HG03460 (cell line): Measurements from ENCODE around the gene SGCG.
"Not testable (repeated sequence)": the region's sequence is repeated elsewhere in the genome, so short reads cannot be mapped to it uniquely, and the experiment has no call there.

Experiments used
- ATAC-seq: cut with Tn5 transposase; IDR thresholded peaks from one replicate; pipeline ENCODE4 v1.9.1; 2021; ENCODE audit not compliant: unreplicated experiment

SGCG gene

GRCh38 chr13:23180711-23181110 lies at the start of gene SGCG:
TSS of gene SGCG (plus strand) at chr13:23180979. CDS start at chr13:23203695, 22,716 bp downstream.
- ATAC-seq, result no peak

GRCh38 chr13:23134542-23134941 lies 46.2 kb upstream of the SGCG start:
- ATAC-seq, result no peak

DNA sequence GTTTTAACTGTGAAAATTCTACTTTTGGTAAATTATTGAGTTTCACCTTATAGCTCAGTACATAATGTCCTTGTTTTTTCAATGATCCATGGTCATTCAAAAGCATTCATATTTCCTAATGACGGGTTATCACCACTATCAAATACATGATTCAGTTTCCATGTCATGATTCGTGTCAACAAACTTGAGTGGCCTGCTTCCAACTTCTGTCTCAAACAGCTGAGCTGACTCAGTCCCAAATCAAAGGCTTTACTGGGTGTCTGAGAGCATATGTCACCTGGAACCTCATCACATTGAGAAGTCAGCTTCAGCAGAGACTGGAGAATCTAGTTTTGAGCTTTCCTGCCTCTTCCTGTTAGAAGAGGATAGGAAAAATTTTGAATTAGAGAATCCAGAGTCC lies 40.3 kb upstream of the SGCG start:
- no peak for ATAC-seq

- ATAC-seq, result no peak
Measured at GRCh38 chr13:23141964-23142363, 38.8 kb upstream of the SGCG start.

GRCh38 chr13:23142607-23143006 lies 38.2 kb upstream of the SGCG start:
- not testable (repeated sequence) for ATAC-seq

DNA sequence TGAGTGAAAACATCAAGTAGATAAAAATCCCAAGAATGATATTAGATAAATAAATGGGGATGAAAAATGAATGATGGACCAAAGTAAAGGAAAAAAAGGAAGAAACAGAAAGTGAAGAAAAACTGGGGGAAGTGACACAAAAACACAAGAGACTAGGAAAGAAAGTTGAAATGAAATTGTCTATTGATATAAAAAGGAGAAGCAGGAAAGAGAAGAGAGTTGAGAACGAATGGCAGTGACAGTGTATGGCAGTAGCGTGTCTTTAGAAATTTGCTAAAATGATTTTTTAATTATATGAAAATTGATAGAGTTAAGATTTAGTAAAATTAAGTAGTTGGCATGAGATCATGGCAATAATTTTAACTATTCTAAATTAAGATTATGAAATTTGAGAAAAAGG lies 36.3 kb upstream of the SGCG start:
- ATAC-seq, result no peak

GRCh38 chr13:23146006-23146405 lies 34.8 kb upstream of the SGCG start:
- no peak for ATAC-seq

DNA sequence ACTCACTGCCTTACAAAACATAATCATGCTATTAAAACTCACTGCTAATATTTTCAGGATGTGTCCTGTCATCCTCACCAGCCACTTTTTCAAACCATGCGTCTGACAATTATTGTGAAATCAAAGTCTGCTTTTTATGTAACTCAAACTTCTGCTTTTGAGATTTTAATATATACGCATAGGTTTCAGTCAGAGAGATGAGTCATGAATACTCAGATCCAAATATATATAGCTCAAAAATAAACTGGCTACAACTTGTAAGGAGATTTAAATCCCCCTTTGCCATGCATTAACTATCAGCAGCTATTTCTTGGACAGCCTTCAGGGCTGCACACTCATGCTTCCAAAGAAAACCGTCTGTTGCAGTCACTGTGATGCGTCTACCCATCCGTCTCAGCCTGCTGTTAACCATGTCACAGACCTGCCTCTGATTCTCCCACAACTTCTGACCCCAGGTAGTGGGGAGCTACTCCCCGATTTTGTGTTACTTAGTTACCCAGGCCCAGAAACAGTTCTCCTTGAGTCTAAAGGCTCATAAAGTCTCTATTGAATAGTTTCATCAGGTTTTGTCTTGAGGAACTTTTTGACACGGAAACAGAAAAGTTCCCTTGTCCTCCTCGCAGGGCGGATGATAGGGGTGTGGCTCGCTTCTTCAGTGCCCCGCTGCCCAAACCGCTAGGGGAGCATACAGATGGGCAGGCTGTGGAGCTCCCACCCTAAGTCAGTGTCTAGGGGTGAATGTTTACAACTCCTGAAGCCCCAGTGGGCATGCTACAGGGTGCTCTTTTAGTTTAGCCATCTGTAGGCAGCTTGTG lies 33.8 kb upstream of the SGCG start:
- no peak for ATAC-seq

DNA sequence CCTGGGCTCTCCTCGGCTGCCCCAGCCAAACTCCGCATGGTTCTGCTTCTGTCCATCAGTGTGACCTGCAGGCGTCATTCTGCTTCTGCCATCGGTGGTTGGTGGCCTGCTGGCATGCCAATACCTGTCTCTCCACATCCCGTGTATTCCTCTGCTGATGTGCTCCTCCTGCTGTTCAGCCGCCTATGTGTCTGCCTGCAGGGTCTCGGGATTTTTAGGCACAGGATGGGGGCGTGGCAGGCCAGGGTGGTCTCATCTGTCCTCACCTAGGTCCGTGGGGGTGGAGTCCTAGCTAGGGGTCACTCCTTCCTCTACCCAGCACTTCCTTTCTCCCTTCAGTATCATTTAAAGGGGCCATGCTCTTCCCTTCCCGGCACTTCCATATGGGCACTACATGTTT lies 33.0 kb upstream of the SGCG start:
- ATAC-seq, result no peak

DNA sequence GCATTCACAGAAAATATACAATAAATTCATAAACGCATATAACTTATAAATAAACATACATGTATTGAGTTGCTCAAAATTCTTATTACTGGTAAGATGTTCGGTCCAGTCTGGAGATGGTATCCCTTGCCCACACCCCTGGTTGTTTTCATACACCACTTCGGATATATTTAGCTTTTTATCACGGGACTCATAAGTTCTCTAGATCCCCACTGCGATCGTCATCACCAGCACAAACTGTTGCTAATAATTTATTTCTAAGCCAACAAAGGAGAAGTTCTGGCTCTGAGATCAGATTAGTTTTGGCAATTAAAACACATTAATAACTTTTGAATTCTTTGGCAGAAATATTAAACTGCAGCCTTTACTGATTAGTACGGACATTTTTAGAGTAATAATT lies 23.0 kb upstream of the SGCG start:
- ATAC-seq, result no peak

GRCh38 chr13:23159205-23159759 lies 21.5 kb upstream of the SGCG start:
- no peak for ATAC-seq

DNA sequence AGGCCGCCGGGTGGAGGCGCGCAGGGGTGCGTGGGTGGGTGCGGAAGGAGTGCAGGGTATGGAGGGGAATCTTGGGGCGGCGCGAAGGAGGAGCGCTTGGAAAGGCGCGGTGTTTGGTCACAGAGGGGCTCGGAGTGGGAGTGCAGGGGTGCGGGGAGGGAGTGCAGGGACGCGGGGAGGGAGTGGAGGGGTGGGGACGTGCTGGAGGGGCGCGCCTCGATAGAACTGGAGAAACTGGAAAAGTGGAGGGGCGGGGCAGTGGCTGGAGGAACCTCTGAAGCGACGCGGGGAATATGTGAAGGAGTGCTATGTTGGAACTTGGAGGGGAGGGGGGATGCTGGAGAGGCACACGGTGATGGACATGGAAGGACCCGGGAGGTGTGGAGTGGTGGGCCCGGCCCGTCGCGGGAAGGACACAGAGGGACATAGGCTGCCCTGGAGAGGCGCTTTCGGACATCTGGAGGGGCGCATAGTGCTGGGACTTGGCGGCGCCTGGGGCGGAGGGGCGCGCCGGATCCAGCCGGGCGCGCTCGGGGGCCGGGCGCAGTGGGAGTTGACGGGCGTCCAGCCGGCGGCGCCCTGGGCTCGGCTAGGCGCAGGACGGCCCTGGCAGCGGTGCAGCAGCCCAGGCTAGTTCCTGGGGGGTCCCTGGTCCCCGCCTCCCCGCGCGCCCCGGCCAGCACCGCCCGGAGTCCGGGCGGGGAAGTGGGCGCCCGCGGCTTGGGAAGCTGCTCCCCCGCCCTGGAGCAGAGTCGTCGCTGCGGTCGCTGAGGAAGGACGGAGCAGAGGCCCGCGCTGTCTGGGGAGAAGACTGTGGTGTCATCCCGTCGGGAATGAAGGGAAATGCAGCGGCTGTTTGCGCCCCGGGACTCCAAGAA lies 20.8 kb upstream of the SGCG start:
- ATAC-seq, result no peak

DNA sequence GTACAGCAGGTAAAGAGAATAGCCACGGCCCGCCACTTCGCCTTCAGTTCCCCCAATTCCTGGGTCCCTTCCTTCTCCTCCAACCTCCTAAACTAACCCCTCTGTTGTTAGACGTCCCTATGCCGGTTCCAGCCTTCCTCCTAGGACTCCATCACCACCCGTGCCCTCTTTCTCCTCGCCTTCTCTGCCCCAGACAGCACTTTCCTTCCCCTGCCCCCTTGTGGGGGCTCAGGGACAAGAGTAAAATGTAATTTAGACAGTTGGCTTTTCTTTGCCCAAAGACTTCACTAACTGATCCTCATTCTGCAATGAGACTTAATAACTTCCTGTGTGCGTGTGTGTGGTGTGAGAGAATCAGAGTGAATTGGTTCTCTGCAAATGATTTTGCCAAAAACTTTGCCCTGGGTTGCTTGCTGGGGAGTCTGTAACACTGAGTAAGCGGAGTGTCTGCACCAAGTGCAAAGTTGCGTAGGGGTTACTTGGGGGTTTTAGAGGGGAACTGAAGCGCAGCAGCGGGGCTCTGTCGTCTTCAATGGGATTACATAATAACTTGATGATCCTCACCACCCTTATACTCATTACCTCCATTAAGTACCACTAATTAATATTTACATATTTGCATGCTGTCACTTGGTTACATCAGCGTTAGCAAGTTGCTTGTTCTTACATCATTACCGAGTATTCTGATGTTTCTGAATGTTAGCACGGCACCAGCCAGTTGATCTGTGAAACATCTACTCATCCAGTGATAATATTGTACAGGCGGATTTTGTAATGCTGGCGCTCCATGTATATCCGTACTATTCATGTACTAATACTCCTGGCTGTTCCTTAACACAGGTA lies 19.9 kb upstream of the SGCG start:
- no peak for ATAC-seq

DNA sequence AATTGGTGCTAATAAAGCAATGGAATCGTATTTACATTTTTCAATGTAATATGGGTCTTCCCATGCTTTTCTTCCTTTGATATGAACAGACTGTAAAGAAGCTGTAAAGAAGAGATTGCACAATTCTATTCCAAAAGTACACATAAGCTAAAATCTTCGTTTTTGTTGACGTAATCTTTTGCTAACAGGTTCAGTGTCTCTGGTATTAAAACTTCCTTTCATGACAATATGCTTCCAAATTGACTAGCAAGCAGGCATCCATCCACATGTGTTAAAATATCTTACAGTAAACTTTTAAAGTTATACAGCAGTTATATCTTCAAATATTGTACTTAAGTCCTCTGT lies 19.3 kb upstream of the SGCG start:
- no peak for ATAC-seq

- ATAC-seq, result no peak
Measured at GRCh38 chr13:23175920-23176319, 4.9 kb upstream of the SGCG start.

DNA sequence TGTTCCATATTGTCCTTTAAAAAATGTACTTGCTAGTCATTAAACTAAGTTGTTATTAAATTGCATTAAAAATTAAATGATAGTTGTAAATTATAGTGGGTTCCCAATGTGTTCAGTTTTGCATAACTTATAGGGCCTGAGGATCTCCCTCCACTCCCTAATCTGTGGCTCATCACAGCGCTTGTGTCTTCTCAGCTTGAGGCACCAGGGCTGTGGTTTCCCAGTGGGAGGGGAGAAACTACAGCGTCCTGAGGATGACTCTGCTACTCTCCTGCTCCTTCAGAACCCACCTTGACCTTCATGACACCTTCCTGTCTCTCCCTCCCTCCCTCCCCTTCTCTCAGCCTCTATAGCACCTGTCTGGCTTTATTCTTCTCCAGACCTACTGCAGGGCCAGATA lies 1.4 kb downstream of the SGCG start:
- no peak for ATAC-seq

DNA sequence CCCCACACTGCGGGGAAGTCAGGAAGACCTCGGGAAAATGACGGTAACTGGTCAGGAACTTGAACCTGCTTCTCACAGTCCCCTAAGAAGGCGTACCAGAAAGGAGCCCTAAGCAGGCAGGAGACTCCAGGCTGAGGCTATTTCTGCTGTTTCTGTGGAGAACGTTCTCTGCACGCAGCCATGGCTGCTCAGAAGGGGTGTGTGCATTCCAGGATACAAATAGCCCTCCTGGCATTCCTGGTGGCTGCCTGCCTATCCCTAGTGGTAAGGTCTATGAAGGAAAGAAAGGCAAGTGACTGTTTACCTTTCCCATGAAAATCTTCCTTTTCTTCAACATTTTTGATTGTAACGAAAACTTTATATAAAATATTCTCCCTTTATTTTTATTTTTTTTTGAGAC lies 2.5 kb downstream of the SGCG start:
- no peak for ATAC-seq

- ATAC-seq, result no peak
Measured at GRCh38 chr13:23185542-23185941, 4.8 kb downstream of the SGCG start.

DNA sequence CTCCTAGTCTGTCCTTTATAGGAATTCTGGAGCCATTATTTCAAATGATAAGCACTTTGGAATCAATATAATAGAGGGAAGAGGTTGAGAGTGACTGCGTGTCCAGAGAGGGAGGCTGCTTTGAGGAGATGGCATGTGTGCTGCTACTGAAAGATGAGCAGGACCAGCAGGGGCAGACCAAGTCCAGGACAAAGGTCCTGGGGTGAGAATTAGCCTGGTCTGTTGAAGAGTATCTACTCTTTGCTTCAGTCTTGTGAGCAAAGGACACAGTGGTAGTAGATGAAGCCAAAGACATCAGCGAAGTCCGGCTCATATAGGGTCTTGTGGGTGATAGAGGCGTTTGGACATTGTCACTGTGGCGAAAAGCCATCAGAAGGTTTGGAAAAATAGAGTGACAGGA lies 21.1 kb downstream of the SGCG start:
- no peak for ATAC-seq

DNA sequence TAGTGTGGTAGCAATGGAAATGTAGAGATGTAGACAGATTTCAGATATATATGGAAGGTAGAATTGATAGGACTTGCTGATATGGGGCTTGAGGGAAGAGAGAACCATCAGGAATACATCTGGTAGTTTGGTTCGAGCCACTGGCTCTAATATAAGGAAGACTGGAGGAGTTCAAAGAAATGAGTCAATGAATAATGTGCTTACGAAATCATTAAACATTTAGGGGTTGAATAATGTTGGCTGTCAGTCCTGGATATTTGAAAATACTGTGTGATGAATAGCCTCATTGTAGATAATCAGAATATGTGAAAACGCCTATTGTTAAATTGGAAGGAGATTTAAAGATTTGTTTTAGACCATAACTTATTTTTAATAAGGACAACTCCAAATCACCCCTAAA lies 21.6 kb downstream of the SGCG start:
- ATAC-seq, result no peak

DNA sequence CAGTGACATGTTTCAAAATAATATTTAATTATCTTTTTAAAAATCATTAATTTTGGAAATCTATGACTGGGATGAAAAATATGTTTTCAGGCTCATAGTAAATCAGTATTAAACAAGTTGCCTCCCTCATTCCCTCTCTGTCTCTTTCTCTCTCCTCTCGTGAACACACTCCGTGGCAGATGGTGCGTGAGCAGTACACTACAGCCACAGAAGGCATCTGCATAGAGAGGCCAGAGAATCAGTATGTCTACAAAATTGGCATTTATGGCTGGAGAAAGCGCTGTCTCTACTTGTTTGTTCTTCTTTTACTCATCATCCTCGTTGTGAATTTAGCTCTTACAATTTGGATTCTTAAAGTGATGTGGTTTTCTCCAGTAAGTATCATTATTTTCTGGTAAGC lies 22.7 kb downstream of the SGCG start:
- no peak for ATAC-seq
